HG03457 (cell line): ENCODE data around the gene RBM25.
"Not testable (repeated sequence)": the region's sequence is repeated elsewhere in the genome, so short reads cannot be mapped to it uniquely, and the experiment has no call there.

Source experiments
- ATAC-seq: cut with Tn5 transposase; IDR thresholded peaks from one replicate; pipeline ENCODE4 v1.9.1; 2021; ENCODE audit warnings: moderate number of reproducible peaks; ENCODE audit not compliant: unreplicated experiment

The RBM25 gene

GRCh38 chr14:73168274-73168673, 109.9 kb downstream of the RBM25 start:
- ATAC-seq: no peak

GRCh38 chr14:73168691-73169090, 110.4 kb downstream of the RBM25 start:
- no peak for ATAC-seq

GRCh38 chr14:73169855-73170254, 111.5 kb downstream of the RBM25 start:
- not testable (repeated sequence) for ATAC-seq

DNA sequence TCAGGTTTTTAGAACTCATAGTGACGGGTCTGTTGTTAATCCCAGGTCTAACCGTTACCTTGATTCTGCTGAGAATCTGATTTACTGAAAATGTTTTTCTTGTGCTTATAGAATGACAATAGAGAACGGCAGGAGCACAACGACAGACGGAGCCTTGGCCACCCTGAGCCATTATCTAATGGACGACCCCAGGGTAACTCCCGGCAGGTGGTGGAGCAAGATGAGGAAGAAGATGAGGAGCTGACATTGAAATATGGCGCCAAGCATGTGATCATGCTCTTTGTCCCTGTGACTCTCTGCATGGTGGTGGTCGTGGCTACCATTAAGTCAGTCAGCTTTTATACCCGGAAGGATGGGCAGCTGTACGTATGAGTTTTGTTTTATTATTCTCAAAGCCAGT, 112.4 kb downstream of the RBM25 start:
- ATAC-seq: no peak

GRCh38 chr14:73172500-73172899, 114.2 kb downstream of the RBM25 start:
- no peak for ATAC-seq

- no peak for ATAC-seq
Observed at GRCh38 chr14:73173092-73173735, 114.9 kb downstream of the RBM25 start.
